Stomach (tissue), 9 donors: ENCODE measurements around the gene GPT2. TPM values are rescaled to one million over a fixed set of nuclear protein-coding genes. Genes with fewer than 3 reads are reported as not detected.

Source experiments
- DNase-seq, 2 donors: peaks; one replicate each; pipeline versions ENCODE4 v3.0.0 to v3.0.0-alpha.2; 2013 to 2019
- H3K27ac ChIP-seq, 5 donors: fragments of 200-600 bp in 4 of 5; sonication (generic) in 4 of 5; one replicate each; pipeline ENCODE4 v1.5.1; 2013 to 2019; ENCODE audit warnings: mild to moderate bottlenecking in 1 of 5, moderate library complexity in 1 of 5
- H3K27me3 ChIP-seq, 3 donors: fragments of 200-600 bp; sonication (generic); one replicate each; pipeline ENCODE4 v1.5.1; 2017 to 2019; ENCODE audit warnings: mixed run types in 1 of 3
- H3K36me3 ChIP-seq, 4 donors: fragments of 200-600 bp; sonication (generic); 1 replicate in 3 of 4; 2 replicates in 1 of 4; pipeline ENCODE4 v1.5.1; 2016 to 2019
- H3K4me1 ChIP-seq, 4 donors: fragments of 200-600 bp; sonication (generic); one replicate each; pipeline ENCODE4 v1.5.1; 2016 to 2019
- H3K4me3 ChIP-seq, 4 donors: fragments of 200-600 bp; sonication (generic) in 3 of 4; one replicate each; pipeline ENCODE4 v1.5.1; 2016 to 2019; ENCODE audit warnings: mild to moderate bottlenecking in 1 of 4
- H3K9me3 ChIP-seq, 4 donors: fragments of 200-600 bp; sonication (generic); one replicate each; pipeline ENCODE4 v1.5.1; 2016 to 2019
- EP300 ChIP-seq: sonication (generic); formaldehyde crosslinking; IDR thresholded peaks from one replicate; pipeline ENCODE4 v1.6.1; 2017; ENCODE audit warnings: antibody characterized with exemption
- POLR2A ChIP-seq, 4 donors: fragments of 450-650 bp; IDR thresholded peaks; one replicate each; pipeline ENCODE4 v1.6.1; 2016; ENCODE audit warnings: antibody characterized with exemption in 4 of 4, control low read depth in 2 of 4, mild to moderate bottlenecking in 1 of 4, moderate library complexity in 1 of 4
- POLR2AphosphoS5 ChIP-seq, 3 donors: sonication (generic); formaldehyde crosslinking; IDR thresholded peaks; one replicate each; pipeline ENCODE4 v1.6.1; 2016; ENCODE audit warnings: antibody characterized with exemption in 3 of 3
- WGBS, 5 donors: extraction: QIAGEN DNeasy Blood & Tissue Kit in 3 of 5; methylation state at CpG; one replicate each; pipeline versions ENCODE4 v1.1.5 to v1.1.7; 2013 to 2018; 5-methylcytosine and 5-hydroxymethylcytosine counted together
- intact Hi-C: fragments of 100-400 bp; cut with DNase I; formaldehyde crosslinking; loops from one replicate; pipeline ENCODE4 v1.15.1; 2023; ENCODE audit warnings: low total_unique reads
- polyA plus RNA-seq, 3 donors: library from polyadenylated mRNA; stranded (reverse); fragments of 200-250 nt; gene quantifications; one replicate each; pipeline ENCODE4 v1.2.3, GENCODE V29; 2013
- total RNA-seq, 5 donors: library from RNA; depleted of rRNA; stranded (reverse); fragments of >200 nt; gene quantifications; one replicate each; pipeline versions ENCODE4 v1.1.0 to v1.2.3, GENCODE V29; 2014 to 2016
- TF ChIP-seq, protein P1 (sequence below), 7 experiments: fragments of 450-650 bp in 4 of 7; fragments of 200-600 bp in 3 of 7; sonication (generic) in 3 of 7; IDR thresholded peaks; one replicate each; pipeline ENCODE4 v1.5.1; 2016 to 2019; ENCODE audit warnings: antibody characterized with exemption in 7 of 7, control low read depth in 2 of 7, mild to moderate bottlenecking in 1 of 7
- donor health status: healthy with polysubstance abuse.
- donor health status: Bipolar disorder and iron deficiency.
- donor health status: healthy.

The GPT2 gene
- total and polyA plus RNA-seq, 8 donors = 29.2 to 167 (median 60.9) TPM

DNA sequence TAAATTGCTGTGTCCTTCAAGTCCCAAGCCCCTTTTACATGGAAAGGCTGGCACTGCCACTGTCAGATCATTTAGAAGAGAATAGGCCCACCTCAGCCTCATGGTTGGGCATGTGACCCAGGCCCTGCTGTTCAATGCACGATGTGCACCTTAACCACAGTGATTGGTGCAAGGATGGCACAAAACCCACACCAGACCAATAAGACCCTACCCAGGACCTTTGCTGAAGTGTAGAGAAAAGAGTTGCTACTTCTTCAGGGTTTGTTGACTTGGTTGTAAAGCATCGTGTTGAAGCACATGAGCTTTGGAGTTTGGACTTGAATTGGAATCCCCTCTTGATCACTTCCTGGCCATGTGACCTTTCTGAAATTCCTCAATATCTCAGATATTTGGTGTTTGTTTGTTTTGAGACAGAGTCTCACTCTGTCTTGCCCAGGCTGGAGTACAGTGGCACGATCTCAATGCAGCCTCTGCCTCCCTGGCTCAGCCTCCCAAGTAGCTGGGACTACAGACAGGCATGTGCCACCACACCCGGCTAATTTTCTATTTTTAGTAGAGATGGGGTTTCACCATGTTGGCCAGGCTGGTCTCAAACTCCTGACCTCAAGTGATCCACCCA, 64.5 kb downstream of the GPT2 start:
- Histone ChIP-seq H3K4me3 (no peak overlapping the region), H3K27ac (no peak overlapping the region), H3K9me3 (no peaks in the 10 kb centered on the region), H3K27me3 (no peaks in the 10 kb centered on the region), H3K4me1 (no peaks in the 10 kb centered on the region), H3K36me3 (no peaks in the 10 kb centered on the region)
- TF ChIP-seq, protein P1, sequence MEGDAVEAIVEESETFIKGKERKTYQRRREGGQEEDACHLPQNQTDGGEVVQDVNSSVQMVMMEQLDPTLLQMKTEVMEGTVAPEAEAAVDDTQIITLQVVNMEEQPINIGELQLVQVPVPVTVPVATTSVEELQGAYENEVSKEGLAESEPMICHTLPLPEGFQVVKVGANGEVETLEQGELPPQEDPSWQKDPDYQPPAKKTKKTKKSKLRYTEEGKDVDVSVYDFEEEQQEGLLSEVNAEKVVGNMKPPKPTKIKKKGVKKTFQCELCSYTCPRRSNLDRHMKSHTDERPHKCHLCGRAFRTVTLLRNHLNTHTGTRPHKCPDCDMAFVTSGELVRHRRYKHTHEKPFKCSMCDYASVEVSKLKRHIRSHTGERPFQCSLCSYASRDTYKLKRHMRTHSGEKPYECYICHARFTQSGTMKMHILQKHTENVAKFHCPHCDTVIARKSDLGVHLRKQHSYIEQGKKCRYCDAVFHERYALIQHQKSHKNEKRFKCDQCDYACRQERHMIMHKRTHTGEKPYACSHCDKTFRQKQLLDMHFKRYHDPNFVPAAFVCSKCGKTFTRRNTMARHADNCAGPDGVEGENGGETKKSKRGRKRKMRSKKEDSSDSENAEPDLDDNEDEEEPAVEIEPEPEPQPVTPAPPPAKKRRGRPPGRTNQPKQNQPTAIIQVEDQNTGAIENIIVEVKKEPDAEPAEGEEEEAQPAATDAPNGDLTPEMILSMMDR (IDR thresholded peaks at IDR 0.05) = no peak
- intact Hi-C loops = no loop called here
- DNase-seq = peak in 1 of 2 donors; percentile 17
- WGBS, 5 donors = 58 to 82% (median 67%) methylated on average over 4 of the region's 4 CpGs

DNA sequence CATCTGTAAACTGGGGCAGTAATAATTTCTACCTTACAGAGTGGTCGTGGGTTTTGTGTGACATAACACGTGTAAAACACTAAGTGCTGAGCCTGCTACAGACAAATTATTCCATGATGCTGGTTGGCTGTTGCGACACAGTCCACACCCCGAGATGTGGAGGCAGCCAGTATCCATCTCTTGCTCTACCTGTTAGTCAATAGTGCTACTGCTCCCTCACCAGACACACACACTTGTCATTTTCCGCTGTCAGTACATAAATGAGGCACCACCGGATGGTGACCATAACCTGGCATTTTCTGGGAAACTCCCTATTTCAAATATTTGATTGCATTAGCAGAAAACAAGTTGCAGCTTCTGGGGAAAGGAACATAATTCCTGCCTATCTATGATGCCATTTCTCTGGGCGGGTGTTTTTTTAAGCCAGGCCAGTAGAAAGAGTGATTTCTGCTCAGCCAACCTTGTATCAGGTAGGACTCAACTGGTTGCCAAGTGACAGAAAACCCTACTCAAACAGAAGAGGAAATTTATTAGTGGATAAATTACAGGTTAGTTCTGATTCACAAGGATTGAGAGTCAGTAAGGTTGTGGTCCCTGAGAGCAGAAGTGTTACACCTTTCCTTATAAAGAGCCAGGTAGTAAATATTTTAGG, 65.2 kb downstream of the GPT2 start:
- 60 to 73% (median 70%) methylated on average over 7 of the region's 7 CpGs for WGBS, 5 donors
- Histone ChIP-seq H3K4me1 (no peaks in the 10 kb centered on the region), H3K27ac (no peak overlapping the region), H3K4me3 (no peak overlapping the region), H3K9me3 (no peaks in the 10 kb centered on the region), H3K27me3 (no peaks in the 10 kb centered on the region), H3K36me3 (peaks cover 0 to 6% (median 5%) of the 10 kb centered on the region in 4 donors)
- intact Hi-C loops = no loop called here
- TF ChIP-seq POLR2A (IDR thresholded peaks at IDR 0.05) = no peak
- TF ChIP-seq EP300 = no peak
- no peak for TF ChIP-seq POLR2AphosphoS5 (IDR thresholded peaks at IDR 0.05)
- TF ChIP-seq, protein P1 (IDR thresholded peaks at IDR 0.05) = no peak
- DNase-seq = peak; percentile 12 to 21

DNA sequence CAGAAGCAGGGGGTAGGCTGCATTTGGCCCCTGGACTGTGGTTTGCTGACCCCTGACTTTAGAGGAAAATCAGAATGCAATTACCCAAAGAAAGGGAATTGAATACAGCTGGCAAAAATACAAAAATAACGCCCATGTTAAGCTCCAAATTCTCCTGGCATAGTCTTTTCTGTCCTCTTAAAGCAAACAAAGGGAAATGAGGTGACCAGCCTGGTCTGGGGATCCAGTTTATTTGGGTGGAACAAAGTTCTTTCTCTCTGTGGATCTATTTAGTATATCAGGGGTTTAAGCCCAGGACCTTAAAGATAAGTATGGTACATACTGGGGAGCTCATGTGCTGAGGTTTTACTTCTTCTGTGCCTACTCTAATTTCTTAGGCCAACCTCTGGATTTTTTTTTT, 65.8 kb downstream of the GPT2 start:
- Histone ChIP-seq H3K4me3 (no peak overlapping the region), H3K36me3 (peaks cover 2 to 12% (median 11%) of the 10 kb centered on the region in 4 donors), H3K4me1 (no peaks in the 10 kb centered on the region), H3K27me3 (no peaks in the 10 kb centered on the region), H3K27ac (no peak overlapping the region), H3K9me3 (no peaks in the 10 kb centered on the region)
- TF ChIP-seq POLR2A (IDR thresholded peaks at IDR 0.05) = no peak
- WGBS, 5 donors = 16 to 45% (median 36%) methylated on average over 1 of the region's 1 CpG
- no peak for DNase-seq
- intact Hi-C loops = no loop called here

DNA sequence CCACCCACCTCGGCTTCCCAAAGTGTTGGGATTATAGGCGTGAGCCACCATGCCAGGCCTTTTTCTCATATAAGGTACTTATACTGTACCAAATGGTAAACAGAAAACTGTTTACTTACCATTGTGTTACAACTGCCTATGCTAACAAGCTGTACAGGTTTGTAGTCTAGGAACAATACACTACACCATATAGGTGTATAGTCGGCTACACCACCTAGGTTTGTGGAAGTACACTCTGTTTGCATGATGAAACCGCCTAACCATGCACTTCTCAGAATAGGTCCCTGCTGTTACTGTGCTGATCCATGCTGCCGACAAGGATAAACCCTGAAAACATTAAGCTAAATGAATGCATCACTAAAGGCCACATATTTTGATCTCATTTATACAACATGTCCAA, 70.4 kb downstream of the GPT2 start:
- peaks cover 45 to 57% (median 57%) of the 10 kb centered on the region in 4 donors for H3K36me3 ChIP-seq
- H3K9me3 ChIP-seq = no peaks in the 10 kb centered on the region
- no peak overlapping the region for H3K27ac ChIP-seq
- no peaks in the 10 kb centered on the region for H3K27me3 ChIP-seq
- intact Hi-C loops = no loop called here
- no peaks in the 10 kb centered on the region for H3K4me1 ChIP-seq
- no peak for TF ChIP-seq POLR2A (IDR thresholded peaks at IDR 0.05)
- TF ChIP-seq, protein P1 (IDR thresholded peaks at IDR 0.05) = no peak
- TF ChIP-seq EP300 = no peak
- no peak for TF ChIP-seq POLR2AphosphoS5 (IDR thresholded peaks at IDR 0.05)
- DNase-seq = no peak
- WGBS, 5 donors = 56 to 74% (median 65%) methylated on average over 5 of the region's 5 CpGs
- H3K4me3 ChIP-seq = no peak overlapping the region
